ENCODE data around the gene PNPLA2. TPM values are rescaled to one million over a fixed set of nuclear protein-coding genes. Genes with fewer than 3 reads are reported as not detected.

The PNPLA2 gene
- total RNA-seq, 2 donors from 2014 or later, result 161 to 222 TPM

- intact Hi-C loops (cut with DNase I, micrococcal nuclease), result no loop called here
- DNase-seq (no peak), ATAC-seq (no peak)
Measured at GRCh38 chr11:861105-861479, 42.4 kb downstream of the PNPLA2 start.

- intact Hi-C loops (cut with DNase I, micrococcal nuclease), result no loop called here
- DNase-seq, result peak in 1 of 2 donors; percentile 73
- peak; percentile 29 for ATAC-seq
Measured at GRCh38 chr11:862081-862661, 43.5 kb downstream of the PNPLA2 start.

- DNase-seq (no peak), ATAC-seq (no peak)
- intact Hi-C loops (cut with DNase I, micrococcal nuclease), result no loop called here
Measured at GRCh38 chr11:862696-863022, 43.9 kb downstream of the PNPLA2 start.

GRCh38 chr11:863023-863909 lies 44.6 kb downstream of the PNPLA2 start:
- intact Hi-C loops (cut with DNase I, micrococcal nuclease), result no loop called here
- DNase-seq (no peak), ATAC-seq (no peak)

GRCh38 chr11:863910-864827 lies 45.5 kb downstream of the PNPLA2 start:
- intact Hi-C loops (cut with DNase I, micrococcal nuclease), result no loop called here
- ATAC-seq (peak; percentile 11), DNase-seq (no peak)

GRCh38 chr11:864898-865297 lies 46.2 kb downstream of the PNPLA2 start:
- DNase-seq, result no peak

GRCh38 chr11:865462-866430 lies 47.0 kb downstream of the PNPLA2 start:
- no peak for DNase-seq
- intact Hi-C loops (cut with DNase I, micrococcal nuclease), result no loop called here
- ATAC-seq, result no peak

More at GRCh38 chr11:864898-865297, 46.2 kb downstream of the PNPLA2 start:
- ATAC-seq, result no peak
- intact Hi-C loops (cut with DNase I, micrococcal nuclease), result no loop called here

- no peak for ATAC-seq
- intact Hi-C loops (cut with DNase I, micrococcal nuclease), result no loop called here
- DNase-seq, result no peak
Measured at GRCh38 chr11:866481-866880, 47.8 kb downstream of the PNPLA2 start.

- intact Hi-C loops (cut with DNase I, micrococcal nuclease), result no loop called here
- ATAC-seq, result no peak
- DNase-seq, result no peak
Measured at GRCh38 chr11:867856-868358, 49.2 kb downstream of the PNPLA2 start.

- DNase-seq (no peak), ATAC-seq (no peak)
- intact Hi-C loops (cut with DNase I, micrococcal nuclease), result no loop called here
Measured at GRCh38 chr11:868394-868793, 49.7 kb downstream of the PNPLA2 start.

- intact Hi-C loops (cut with DNase I, micrococcal nuclease), result no loop called here
- DNase-seq (no peak), ATAC-seq (no peak)
Measured at GRCh38 chr11:868802-869201, 50.1 kb downstream of the PNPLA2 start.

GRCh38 chr11:869399-870126 lies 50.8 kb downstream of the PNPLA2 start:
- ATAC-seq (no peak), DNase-seq (no peak)
- intact Hi-C loops (cut with DNase I, micrococcal nuclease), result no loop called here

GRCh38 chr11:870127-870413 lies 51.4 kb downstream of the PNPLA2 start:
- no peak for ATAC-seq

GRCh38 chr11:870418-870817 lies 51.7 kb downstream of the PNPLA2 start:
- intact Hi-C loops (cut with DNase I, micrococcal nuclease), result no loop called here
- no peak for DNase-seq
- ATAC-seq, result no peak

More at GRCh38 chr11:870127-870413, 51.4 kb downstream of the PNPLA2 start:
- no peak for DNase-seq
- intact Hi-C loops (cut with DNase I, micrococcal nuclease), result no loop called here

- no peak for DNase-seq
- intact Hi-C loops (cut with DNase I, micrococcal nuclease), result no loop called here
- ATAC-seq, result no peak
Measured at GRCh38 chr11:871472-871871, 52.8 kb downstream of the PNPLA2 start.

GRCh38 chr11:872799-873198 lies 54.1 kb downstream of the PNPLA2 start:
- intact Hi-C loops (cut with DNase I, micrococcal nuclease), result no loop called here
- DNase-seq (no peak), ATAC-seq (no peak)

GRCh38 chr11:873706-874105 lies 55.0 kb downstream of the PNPLA2 start:
- ATAC-seq (no peak), DNase-seq (no peak)
- intact Hi-C loops (cut with DNase I, micrococcal nuclease), result no loop called here
